ENCODE measurements around the gene TICAM1. TPM values are rescaled to one million over a fixed set of nuclear protein-coding genes. Genes with fewer than 3 reads are reported as not detected.
"Not testable (repeated sequence)": the region's sequence is repeated elsewhere in the genome, so short reads cannot be mapped to it uniquely, and the experiment has no call there.

TICAM1 gene
- total RNA-seq, 2 donors from 2014 or later: 2.9 to 4.6 TPM

DNA sequence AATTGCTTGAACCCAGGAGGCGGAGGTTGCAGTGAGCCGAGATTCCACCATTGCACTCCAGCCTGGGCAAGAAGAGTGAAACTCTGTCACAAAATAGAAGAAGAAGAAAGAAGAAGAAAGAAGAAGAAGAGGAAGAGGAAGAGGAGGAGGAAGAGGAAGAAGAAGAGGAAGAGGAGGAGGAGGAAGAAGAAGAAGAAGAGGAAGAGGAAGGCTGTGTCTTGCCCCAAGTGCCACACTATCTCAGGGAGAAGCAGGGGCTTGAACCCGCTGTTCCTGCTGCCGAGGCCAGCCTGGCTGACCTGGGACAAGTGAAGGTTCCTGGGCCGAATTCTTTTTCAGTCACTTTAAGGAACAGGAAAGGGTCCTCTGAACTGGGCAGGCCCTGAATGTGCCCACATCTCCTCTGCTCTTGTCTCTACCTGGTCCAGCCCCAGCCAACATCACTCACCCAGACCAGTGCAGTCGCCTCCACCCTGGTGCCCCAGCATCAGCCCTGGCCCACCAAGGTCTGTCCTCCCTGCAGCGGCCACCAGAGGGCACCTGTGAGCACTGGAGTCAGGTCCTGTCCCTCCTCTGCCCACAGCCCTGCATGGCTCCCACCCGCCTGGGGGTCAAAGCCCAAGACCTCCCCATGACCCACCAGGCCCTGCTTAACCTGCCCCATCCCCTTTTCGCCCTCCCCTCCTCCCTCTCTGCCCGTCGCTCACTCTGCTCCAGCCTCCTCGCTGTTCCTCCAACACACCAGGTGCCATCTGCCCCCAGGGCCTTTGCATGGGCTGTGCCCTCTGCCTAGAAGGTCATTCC lies 20.0 kb downstream of the TICAM1 start:
- DNase-seq: peak; percentile 97
- no peak overlapping the region for H3K27ac ChIP-seq (ENCODE audit: low read depth, low read length)
- peaks cover 7% of the 10 kb centered on the region for H3K9me3 Mint-ChIP-seq
- H3K4me1 ChIP-seq (ENCODE audit: control insufficient read depth, insufficient read depth, low read length): no peaks in the 10 kb centered on the region
- H3K9me3 ChIP-seq (ENCODE audit: control insufficient read depth, low read length): no peaks in the 10 kb centered on the region
- H3K27me3 ChIP-seq (ENCODE audit: control insufficient read depth, insufficient read depth, low read length, poor library complexity, severe bottlenecking): no peaks in the 10 kb centered on the region
- H3K4me1 Mint-ChIP-seq: peaks cover 1% of the 10 kb centered on the region
- 76 to 77% methylated on average over 7 to 12 of the region's 12 CpGs for WGBS, 2 experiments (ENCODE audit: insufficient coverage in 1 of 2, insufficient read length in 1 of 2)
- TF ChIP-seq, protein P1, sequence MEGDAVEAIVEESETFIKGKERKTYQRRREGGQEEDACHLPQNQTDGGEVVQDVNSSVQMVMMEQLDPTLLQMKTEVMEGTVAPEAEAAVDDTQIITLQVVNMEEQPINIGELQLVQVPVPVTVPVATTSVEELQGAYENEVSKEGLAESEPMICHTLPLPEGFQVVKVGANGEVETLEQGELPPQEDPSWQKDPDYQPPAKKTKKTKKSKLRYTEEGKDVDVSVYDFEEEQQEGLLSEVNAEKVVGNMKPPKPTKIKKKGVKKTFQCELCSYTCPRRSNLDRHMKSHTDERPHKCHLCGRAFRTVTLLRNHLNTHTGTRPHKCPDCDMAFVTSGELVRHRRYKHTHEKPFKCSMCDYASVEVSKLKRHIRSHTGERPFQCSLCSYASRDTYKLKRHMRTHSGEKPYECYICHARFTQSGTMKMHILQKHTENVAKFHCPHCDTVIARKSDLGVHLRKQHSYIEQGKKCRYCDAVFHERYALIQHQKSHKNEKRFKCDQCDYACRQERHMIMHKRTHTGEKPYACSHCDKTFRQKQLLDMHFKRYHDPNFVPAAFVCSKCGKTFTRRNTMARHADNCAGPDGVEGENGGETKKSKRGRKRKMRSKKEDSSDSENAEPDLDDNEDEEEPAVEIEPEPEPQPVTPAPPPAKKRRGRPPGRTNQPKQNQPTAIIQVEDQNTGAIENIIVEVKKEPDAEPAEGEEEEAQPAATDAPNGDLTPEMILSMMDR (conservative IDR thresholded peaks at IDR 0.05): peak; percentile 89
- H3K9ac ChIP-seq (ENCODE audit: extremely low read depth, low read length, poor library complexity, severe bottlenecking): no peak overlapping the region
- no peak overlapping the region for H3K4me3 Mint-ChIP-seq
- H3K27me3 Mint-ChIP-seq (ENCODE audit: insufficient read depth): peaks cover 6% of the 10 kb centered on the region
- H3K36me3 Mint-ChIP-seq (ENCODE audit: low read depth): peaks cover under 1% of the 10 kb centered on the region
- H3K36me3 ChIP-seq (ENCODE audit: control insufficient read depth, insufficient read depth, low read length): no peaks in the 10 kb centered on the region
- H3K27ac Mint-ChIP-seq: no peak overlapping the region
- no peak overlapping the region for H3K4me3 ChIP-seq (ENCODE audit: low read length)

- H3K27me3 Mint-ChIP-seq (ENCODE audit: insufficient read depth): peaks cover 2% of the 10 kb centered on the region
Observed at GRCh38 chr19:4807188-4807587, 24.3 kb downstream of the TICAM1 start.

GRCh38 chr19:4806384-4806783 lies 25.1 kb downstream of the TICAM1 start:
- Mint-ChIP-seq H3K36me3 (ENCODE audit: low read depth) (no peaks in the 10 kb centered on the region), H3K9me3 (no peaks in the 10 kb centered on the region), H3K27me3 (ENCODE audit: insufficient read depth) (peaks cover 2% of the 10 kb centered on the region), H3K4me3 (no peak overlapping the region), H3K4me1 (no peaks in the 10 kb centered on the region), H3K27ac (no peak overlapping the region)
- Histone ChIP-seq H3K4me1 (ENCODE audit: control insufficient read depth, insufficient read depth, low read length) (no peaks in the 10 kb centered on the region), H3K4me3 (ENCODE audit: low read length) (no peak overlapping the region), H3K9me3 (ENCODE audit: control insufficient read depth, low read length) (no peaks in the 10 kb centered on the region), H3K27me3 (ENCODE audit: control insufficient read depth, insufficient read depth, low read length, poor library complexity, severe bottlenecking) (no peaks in the 10 kb centered on the region), H3K9ac (ENCODE audit: extremely low read depth, low read length, poor library complexity, severe bottlenecking) (no peak overlapping the region), H3K36me3 (ENCODE audit: control insufficient read depth, insufficient read depth, low read length) (no peaks in the 10 kb centered on the region), H3K27ac (ENCODE audit: low read depth, low read length) (no peak overlapping the region)
- TF ChIP-seq, protein P1 (conservative IDR thresholded peaks at IDR 0.05): no peak
- DNase-seq: no peak
- 84 to 93% methylated on average over 5 to 6 of the region's 6 CpGs for whole genome bisulfite sequencing, 2 experiments (ENCODE audit: insufficient coverage in 1 of 2, insufficient read length in 1 of 2)

More at GRCh38 chr19:4807188-4807587, 24.3 kb downstream of the TICAM1 start:
- Histone ChIP-seq H3K27me3 (ENCODE audit: control insufficient read depth, insufficient read depth, low read length, poor library complexity, severe bottlenecking) (no peaks in the 10 kb centered on the region), H3K27ac (ENCODE audit: low read depth, low read length) (no peak overlapping the region), H3K9me3 (ENCODE audit: control insufficient read depth, low read length) (no peaks in the 10 kb centered on the region), H3K9ac (ENCODE audit: extremely low read depth, low read length, poor library complexity, severe bottlenecking) (no peak overlapping the region), H3K4me3 (ENCODE audit: low read length) (no peak overlapping the region), H3K36me3 (ENCODE audit: control insufficient read depth, insufficient read depth, low read length) (no peaks in the 10 kb centered on the region), H3K4me1 (ENCODE audit: control insufficient read depth, insufficient read depth, low read length) (no peaks in the 10 kb centered on the region)
- no peaks in the 10 kb centered on the region for H3K36me3 Mint-ChIP-seq (ENCODE audit: low read depth)
- peaks cover 2% of the 10 kb centered on the region for H3K9me3 Mint-ChIP-seq
- TF ChIP-seq, protein P1 (conservative IDR thresholded peaks at IDR 0.05): no peak
- WGBS, 2 experiments (ENCODE audit: insufficient coverage in 1 of 2, insufficient read length in 1 of 2): 91 to 94% methylated on average over 6 of the region's 6 CpGs
- no peak overlapping the region for H3K4me3 Mint-ChIP-seq
- DNase-seq: no peak
- no peak overlapping the region for H3K27ac Mint-ChIP-seq
- no peaks in the 10 kb centered on the region for H3K4me1 Mint-ChIP-seq

GRCh38 chr19:4805140-4805539 lies 26.4 kb downstream of the TICAM1 start:
- H3K9ac ChIP-seq (ENCODE audit: extremely low read depth, low read length, poor library complexity, severe bottlenecking); H3K9me3 Mint-ChIP-seq; H3K4me1 Mint-ChIP-seq; H3K9me3 ChIP-seq (ENCODE audit: control insufficient read depth, low read length); H3K27ac Mint-ChIP-seq; H3K27me3 Mint-ChIP-seq (ENCODE audit: insufficient read depth); H3K4me3 Mint-ChIP-seq; H3K4me1 ChIP-seq (ENCODE audit: control insufficient read depth, insufficient read depth, low read length); H3K4me3 ChIP-seq (ENCODE audit: low read length); H3K27me3 ChIP-seq (ENCODE audit: control insufficient read depth, insufficient read depth, low read length, poor library complexity, severe bottlenecking); DNase-seq; H3K27ac ChIP-seq (ENCODE audit: low read depth, low read length); H3K36me3 Mint-ChIP-seq (ENCODE audit: low read depth); H3K36me3 ChIP-seq (ENCODE audit: control insufficient read depth, insufficient read depth, low read length): not testable (repeated sequence)
- 86 to 94% methylated on average over 5 of the region's 6 CpGs for WGBS, 2 experiments (ENCODE audit: insufficient coverage in 1 of 2, insufficient read length in 1 of 2)
